GM19239 (cell line): ENCODE data around the gene AKAP13.

Source experiments
- DNase-seq: peaks from one replicate; pipeline ENCODE4 v3.0.0; 2011; ENCODE audit warnings: low spot score; ENCODE audit not compliant: insufficient read length
- FAIRE-seq: peaks from 2 replicates; lab custom pipeline; 2011; peaks lifted over from hg19 to GRCh38; lab: Jason Lieb, UNC

The AKAP13 gene

GRCh38 chr15:85766001-85766831 lies 385.8 kb downstream of the AKAP13 start:
- FAIRE-seq: no peak

GRCh38 chr15:85767785-85768529 lies 387.6 kb downstream of the AKAP13 start:
- DNase-seq: no peak
- no peak for FAIRE-seq

More at GRCh38 chr15:85766001-85766831, 385.8 kb downstream of the AKAP13 start:
- no peak for DNase-seq

GRCh38 chr15:85768595-85769168 lies 388.3 kb downstream of the AKAP13 start:
- no peak for DNase-seq
- no peak for FAIRE-seq

- DNase-seq: no peak
- no peak for FAIRE-seq
Measured at GRCh38 chr15:85769182-85769900, 388.9 kb downstream of the AKAP13 start.

GRCh38 chr15:85770096-85771041 lies 390.0 kb downstream of the AKAP13 start:
- FAIRE-seq: no peak
- no peak for DNase-seq

GRCh38 chr15:85771271-85771670 lies 390.9 kb downstream of the AKAP13 start:
- FAIRE-seq (no peak), DNase-seq (no peak)

GRCh38 chr15:85771781-85772445 lies 391.5 kb downstream of the AKAP13 start:
- DNase-seq: no peak

GRCh38 chr15:85772668-85773067 lies 392.3 kb downstream of the AKAP13 start:
- FAIRE-seq: no peak
- no peak for DNase-seq

More at GRCh38 chr15:85771781-85772445, 391.5 kb downstream of the AKAP13 start:
- FAIRE-seq: no peak

- DNase-seq: no peak
- FAIRE-seq: no peak
Measured at GRCh38 chr15:85773249-85773648, 392.8 kb downstream of the AKAP13 start.

GRCh38 chr15:85773970-85774369 lies 393.6 kb downstream of the AKAP13 start:
- no peak for FAIRE-seq
- DNase-seq: no peak

- FAIRE-seq (no peak), DNase-seq (no peak)
Measured at GRCh38 chr15:85777250-85778106, 397.1 kb downstream of the AKAP13 start.

GRCh38 chr15:85778107-85778776 lies 397.8 kb downstream of the AKAP13 start:
- FAIRE-seq (no peak), DNase-seq (no peak)

GRCh38 chr15:85779249-85779648 lies 398.8 kb downstream of the AKAP13 start:
- peak; percentile 47 for FAIRE-seq
- no peak for DNase-seq

GRCh38 chr15:85780225-85780985 lies 400.0 kb downstream of the AKAP13 start:
- DNase-seq (no peak), FAIRE-seq (no peak)

- no peak for FAIRE-seq
Measured at GRCh38 chr15:85781099-85781498, 400.7 kb downstream of the AKAP13 start.

GRCh38 chr15:85782064-85782463 lies 401.7 kb downstream of the AKAP13 start:
- FAIRE-seq (no peak), DNase-seq (no peak)

More at GRCh38 chr15:85781099-85781498, 400.7 kb downstream of the AKAP13 start:
- DNase-seq: no peak
